Measurements from ENCODE around the gene ATP11A.

DNA sequence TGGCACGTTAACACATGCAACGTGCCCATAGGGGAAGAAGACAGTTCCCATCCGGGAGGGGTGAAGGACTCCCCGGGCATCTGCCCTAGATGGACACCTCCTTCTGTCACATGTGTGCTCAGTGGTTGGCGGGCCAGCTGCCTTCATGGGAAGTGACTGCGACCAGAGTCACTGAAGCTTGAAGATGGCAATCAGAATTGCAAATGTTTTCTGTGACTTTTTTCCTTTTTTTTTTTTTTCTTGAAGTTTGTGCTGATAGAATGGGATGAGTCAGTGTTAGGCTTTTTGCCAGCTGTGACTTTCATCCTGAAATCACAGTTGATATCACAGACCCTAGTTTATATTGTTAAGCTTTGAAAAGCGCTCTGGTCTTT, 170.0 kb downstream of the ATP11A start:
- TF ChIP-seq ZNF335 (tag by site-specific recombination; conservative IDR thresholded peaks at IDR 0.05) (no peak), ZNF747 (tag by site-specific recombination; IDR thresholded peaks at IDR 0.05) (no peak), ZNF777 (tag by site-specific recombination; IDR thresholded peaks at IDR 0.05; ENCODE audit: borderline replicate concordance) (no peak), ZNF473 (tag by site-specific recombination; IDR thresholded peaks at IDR 0.05) (no peak), ZNF175 (tag by site-specific recombination; IDR thresholded peaks at IDR 0.05) (no peak)
- TF ChIP-seq, protein P1, sequence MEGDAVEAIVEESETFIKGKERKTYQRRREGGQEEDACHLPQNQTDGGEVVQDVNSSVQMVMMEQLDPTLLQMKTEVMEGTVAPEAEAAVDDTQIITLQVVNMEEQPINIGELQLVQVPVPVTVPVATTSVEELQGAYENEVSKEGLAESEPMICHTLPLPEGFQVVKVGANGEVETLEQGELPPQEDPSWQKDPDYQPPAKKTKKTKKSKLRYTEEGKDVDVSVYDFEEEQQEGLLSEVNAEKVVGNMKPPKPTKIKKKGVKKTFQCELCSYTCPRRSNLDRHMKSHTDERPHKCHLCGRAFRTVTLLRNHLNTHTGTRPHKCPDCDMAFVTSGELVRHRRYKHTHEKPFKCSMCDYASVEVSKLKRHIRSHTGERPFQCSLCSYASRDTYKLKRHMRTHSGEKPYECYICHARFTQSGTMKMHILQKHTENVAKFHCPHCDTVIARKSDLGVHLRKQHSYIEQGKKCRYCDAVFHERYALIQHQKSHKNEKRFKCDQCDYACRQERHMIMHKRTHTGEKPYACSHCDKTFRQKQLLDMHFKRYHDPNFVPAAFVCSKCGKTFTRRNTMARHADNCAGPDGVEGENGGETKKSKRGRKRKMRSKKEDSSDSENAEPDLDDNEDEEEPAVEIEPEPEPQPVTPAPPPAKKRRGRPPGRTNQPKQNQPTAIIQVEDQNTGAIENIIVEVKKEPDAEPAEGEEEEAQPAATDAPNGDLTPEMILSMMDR (tag by site-specific recombination; IDR thresholded peaks at IDR 0.05), result no peak
- TF ChIP-seq, protein P2, sequence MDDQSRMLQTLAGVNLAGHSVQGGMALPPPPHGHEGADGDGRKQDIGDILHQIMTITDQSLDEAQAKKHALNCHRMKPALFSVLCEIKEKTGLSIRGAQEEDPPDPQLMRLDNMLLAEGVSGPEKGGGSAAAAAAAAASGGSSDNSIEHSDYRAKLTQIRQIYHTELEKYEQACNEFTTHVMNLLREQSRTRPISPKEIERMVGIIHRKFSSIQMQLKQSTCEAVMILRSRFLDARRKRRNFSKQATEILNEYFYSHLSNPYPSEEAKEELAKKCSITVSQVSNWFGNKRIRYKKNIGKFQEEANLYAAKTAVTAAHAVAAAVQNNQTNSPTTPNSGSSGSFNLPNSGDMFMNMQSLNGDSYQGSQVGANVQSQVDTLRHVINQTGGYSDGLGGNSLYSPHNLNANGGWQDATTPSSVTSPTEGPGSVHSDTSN (CRISPR knock-in tag; IDR thresholded peaks at IDR 0.05), result no peak

Data from HEK293 (cell line).